Measurements from ENCODE around the gene CCDC15. TPM values are rescaled to one million over a fixed set of nuclear protein-coding genes. Genes with fewer than 3 reads are reported as not detected.

Gene CCDC15
- total and polyA plus RNA-seq, 2 donors (not counting 1 experiment from before 2014, with no cell fraction given) = 1.2 to 2.3 TPM

GRCh38 chr11:125080531-125080911 lies 126.5 kb downstream of the CCDC15 start:
- DNase-seq (ENCODE audit: low read depth in 2 of 2) = no peak
- H3K4me3 ChIP-seq (replicated peaks in 1 of 4; ENCODE audit: control extremely low read depth in 1 of 4, insufficient read depth in 1 of 4, low read depth in 3 of 4, low read length in 4 of 4) = no peak overlapping the region

DNA sequence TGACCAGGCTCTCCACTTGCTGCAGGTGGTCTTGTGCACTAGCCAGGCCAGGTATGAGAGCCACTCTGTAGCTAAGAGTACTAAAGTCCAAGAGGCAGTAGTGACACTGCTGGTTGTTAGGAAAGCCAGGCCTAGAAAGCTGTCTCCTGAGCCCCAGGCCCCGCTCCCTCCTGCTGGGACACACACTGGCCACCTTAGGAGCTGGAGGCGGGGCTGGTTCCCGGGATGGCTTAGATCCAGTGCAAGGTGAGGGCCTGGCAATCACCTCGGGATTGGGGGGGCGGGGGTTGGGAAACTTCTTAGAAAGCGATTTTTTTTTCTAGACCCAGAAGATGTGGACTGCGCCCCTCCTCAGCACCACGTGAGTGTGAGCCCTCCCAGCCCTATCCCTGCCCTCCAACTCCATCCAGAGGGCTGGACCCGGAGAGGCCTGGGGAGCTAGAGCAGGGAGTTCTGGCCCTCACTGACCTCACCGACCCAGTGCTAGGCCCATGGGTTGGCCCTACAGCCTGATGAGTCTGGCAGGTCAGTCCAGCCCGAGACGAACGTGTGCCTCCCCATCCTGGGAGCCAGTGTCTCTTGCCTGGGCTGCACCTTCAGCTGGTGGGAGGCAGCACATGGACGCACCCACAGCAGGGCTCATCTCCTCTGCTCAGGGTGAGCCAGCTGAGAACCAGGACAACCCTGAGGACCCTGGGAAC lies 127.2 kb downstream of the CCDC15 start:
- H3K79me2 ChIP-seq (ENCODE audit: control insufficient read depth, insufficient read depth, low read length) = no peaks in the 10 kb centered on the region
- TF ChIP-seq CTCF (conservative IDR thresholded peaks at IDR 0.05 in 1 of 2, IDR thresholded peaks at IDR 0.05 in 1 of 2; ENCODE audit: low read depth in 1 of 2, low read length in 2 of 2) (no peak), EZH2 (IDR thresholded peaks at IDR 0.05; ENCODE audit: low read length, missing control alignments) (no peak)
- no peaks in the 10 kb centered on the region for H3K36me3 ChIP-seq (ENCODE audit: control insufficient read depth, insufficient read depth, low read length)
- no peak overlapping the region for H3K27ac ChIP-seq (ENCODE audit: insufficient read depth, low read length)
- H3K4me1 ChIP-seq (ENCODE audit: control insufficient read depth, extremely low read depth, insufficient read depth, low read length) = peaks cover 10% of the 10 kb centered on the region
- no peak overlapping the region for H3K4me2 ChIP-seq (ENCODE audit: extremely low read depth, insufficient read depth, low read length)
- no peak for DNase-seq (ENCODE audit: low read depth in 2 of 2)
- no peaks in the 10 kb centered on the region for H4K20me1 ChIP-seq (ENCODE audit: control insufficient read depth, extremely low read depth, insufficient read depth, low read length)
- H3K4me3 ChIP-seq (replicated peaks in 1 of 4; ENCODE audit: control extremely low read depth in 1 of 4, insufficient read depth in 1 of 4, low read depth in 3 of 4, low read length in 4 of 4) = no peak overlapping the region
- H3K9ac ChIP-seq (ENCODE audit: insufficient read depth, low read length) = no peak overlapping the region
- H2AFZ ChIP-seq (ENCODE audit: low read length) = no peak overlapping the region
- no peaks in the 10 kb centered on the region for H3K9me3 ChIP-seq (ENCODE audit: control insufficient read depth, insufficient read depth, low read depth, low read length)
- H3K27me3 ChIP-seq (ENCODE audit: control insufficient read depth, insufficient read depth, low read length) = no peaks in the 10 kb centered on the region

More at GRCh38 chr11:125080531-125080911, 126.5 kb downstream of the CCDC15 start:
- no peaks in the 10 kb centered on the region for H4K20me1 ChIP-seq (ENCODE audit: control insufficient read depth, extremely low read depth, insufficient read depth, low read length)
- no peak overlapping the region for H2AFZ ChIP-seq (ENCODE audit: low read length)
- H3K27me3 ChIP-seq (ENCODE audit: control insufficient read depth, insufficient read depth, low read length) = no peaks in the 10 kb centered on the region
- no peaks in the 10 kb centered on the region for H3K36me3 ChIP-seq (ENCODE audit: control insufficient read depth, insufficient read depth, low read length)
- H3K4me1 ChIP-seq (ENCODE audit: control insufficient read depth, extremely low read depth, insufficient read depth, low read length) = peaks cover 10% of the 10 kb centered on the region
- H3K9ac ChIP-seq (ENCODE audit: insufficient read depth, low read length) = no peak overlapping the region
- H3K27ac ChIP-seq (ENCODE audit: insufficient read depth, low read length) = no peak overlapping the region
- no peaks in the 10 kb centered on the region for H3K79me2 ChIP-seq (ENCODE audit: control insufficient read depth, insufficient read depth, low read length)
- TF ChIP-seq CTCF (conservative IDR thresholded peaks at IDR 0.05 in 1 of 2, IDR thresholded peaks at IDR 0.05 in 1 of 2; ENCODE audit: low read depth in 1 of 2, low read length in 2 of 2) (no peak), EZH2 (IDR thresholded peaks at IDR 0.05; ENCODE audit: low read length, missing control alignments) (no peak)
- H3K9me3 ChIP-seq (ENCODE audit: control insufficient read depth, insufficient read depth, low read depth, low read length) = no peaks in the 10 kb centered on the region
- H3K4me2 ChIP-seq (ENCODE audit: extremely low read depth, insufficient read depth, low read length) = no peak overlapping the region

GRCh38 chr11:125082040-125082439 lies 128.0 kb downstream of the CCDC15 start:
- H3K27me3 ChIP-seq (ENCODE audit: control insufficient read depth, insufficient read depth, low read length) = no peaks in the 10 kb centered on the region
- no peaks in the 10 kb centered on the region for H3K79me2 ChIP-seq (ENCODE audit: control insufficient read depth, insufficient read depth, low read length)
- H4K20me1 ChIP-seq (ENCODE audit: control insufficient read depth, extremely low read depth, insufficient read depth, low read length) = no peaks in the 10 kb centered on the region

More at GRCh38 chr11:125082040-125082439, 128.0 kb downstream of the CCDC15 start:
- TF ChIP-seq EZH2 (IDR thresholded peaks at IDR 0.05; ENCODE audit: low read length, missing control alignments) (no peak), CTCF (conservative IDR thresholded peaks at IDR 0.05 in 1 of 2, IDR thresholded peaks at IDR 0.05 in 1 of 2; ENCODE audit: low read depth in 1 of 2, low read length in 2 of 2) (no peak)
- no peaks in the 10 kb centered on the region for H3K36me3 ChIP-seq (ENCODE audit: control insufficient read depth, insufficient read depth, low read length)
- no peak overlapping the region for H3K27ac ChIP-seq (ENCODE audit: insufficient read depth, low read length)
- DNase-seq (ENCODE audit: low read depth in 2 of 2) = no peak
- H3K4me3 ChIP-seq (replicated peaks in 1 of 4; ENCODE audit: control extremely low read depth in 1 of 4, insufficient read depth in 1 of 4, low read depth in 3 of 4, low read length in 4 of 4) = no peak overlapping the region
- peaks cover 10% of the 10 kb centered on the region for H3K4me1 ChIP-seq (ENCODE audit: control insufficient read depth, extremely low read depth, insufficient read depth, low read length)
- no peak overlapping the region for H3K4me2 ChIP-seq (ENCODE audit: extremely low read depth, insufficient read depth, low read length)
- H3K9ac ChIP-seq (ENCODE audit: insufficient read depth, low read length) = no peak overlapping the region
- H3K9me3 ChIP-seq (ENCODE audit: control insufficient read depth, insufficient read depth, low read depth, low read length) = no peaks in the 10 kb centered on the region
- no peak overlapping the region for H2AFZ ChIP-seq (ENCODE audit: low read length)
